Endothelial cell of umbilical vein (primary cell): Measurements from ENCODE around the gene SEPTIN5. TPM values are rescaled to one million over a fixed set of nuclear protein-coding genes. Genes with fewer than 3 reads are reported as not detected.

Experiments
- BruUV-seq: library from RNA; stranded (reverse); fragments of 400-500 nt; replicated peaks from 2 replicates; lab custom pipeline; 2021; lab: Mats Ljungman, UMichigan
- CTCF ChIA-PET: fragments of 300-600, 350-600 bp; sonication (Branson Sonifier 250); formaldehyde crosslinking; loops from one replicate; lab custom pipeline; 2021; ENCODE audit warnings: antibody characterized with exemption, inconsistent platforms; lab: Charles Lee
- POLR2A ChIA-PET: fragments of 300-600, 350-600 bp; sonication (Branson Sonifier 250); formaldehyde crosslinking; loops from one replicate; lab custom pipeline; 2021; ENCODE audit warnings: antibody characterized with exemption, inconsistent platforms; lab: Charles Lee
- DNase-seq: peaks from one replicate; pipeline ENCODE4 v3.0.0-alpha.2; 2011; ENCODE audit warnings: low read depth, low spot score
- FAIRE-seq: peaks from 2 replicates; lab custom pipeline; 2011; peaks lifted over from hg19 to GRCh38; lab: Jason Lieb, UNC
- H2AFZ ChIP-seq: 2 replicates; pipeline ENCODE4 v1.6.0; 2012; ENCODE audit warnings: low read depth, low read length, control low read depth, inconsistent platforms
- H3K27ac ChIP-seq: 2 replicates; pipeline ENCODE4 v1.5.1; 2011; ENCODE audit warnings: low read depth, mild to moderate bottlenecking, control low read depth, low read length, moderate library complexity; ENCODE audit not compliant: insufficient read depth
- H3K27me3 ChIP-seq, 2 experiments: 2 replicates each; pipeline versions ENCODE4 v1.6.0 to v1.6.1; 2011; ENCODE audit warnings: low read length in 2 of 2, mixed read lengths in 1 of 2; ENCODE audit not compliant: control insufficient read depth in 2 of 2, insufficient read depth in 2 of 2
- H3K36me3 ChIP-seq, 2 experiments: 2 replicates in 1 of 2; 3 replicates in 1 of 2; pipeline ENCODE4 v1.5.1; 2011; ENCODE audit warnings: low read length in 2 of 2, mild to moderate bottlenecking in 1 of 2, moderate library complexity in 1 of 2; ENCODE audit not compliant: control insufficient read depth in 2 of 2, insufficient read depth in 2 of 2; ENCODE audit errors: extremely low read depth in 1 of 2
- H3K4me1 ChIP-seq: 3 replicates; pipeline ENCODE4 v1.5.1; 2011; ENCODE audit warnings: mild to moderate bottlenecking, low read length; ENCODE audit not compliant: control insufficient read depth, insufficient read depth; ENCODE audit errors: extremely low read depth
- H3K4me2 ChIP-seq: 2 replicates; pipeline ENCODE4 v1.6.1; 2011; ENCODE audit warnings: low read length, control low read depth, mixed read lengths; ENCODE audit not compliant: insufficient read depth
- H3K4me3 ChIP-seq, 3 experiments: fragments of 200-600 bp in 1 of 3; sonication (generic), shearing (Covaris generic) in 1 of 3; replicated peaks in 1 of 3; 2 replicates each; pipeline ENCODE4 v1.5.1; 2011 to 2016; ENCODE audit warnings: control low read depth in 3 of 3, low read length in 3 of 3, mild to moderate bottlenecking in 2 of 3, inconsistent platforms in 1 of 3, low read depth in 1 of 3, moderate library complexity in 1 of 3; ENCODE audit not compliant: insufficient read depth in 1 of 3
- H3K79me2 ChIP-seq: 2 replicates; pipeline ENCODE4 v1.6.0; 2012; ENCODE audit warnings: low read length, inconsistent platforms; ENCODE audit not compliant: control insufficient read depth, insufficient read depth
- H3K9ac ChIP-seq: replicated peaks from 2 replicates; pipeline ENCODE3; 2011; ENCODE audit warnings: low read length, control low read depth; ENCODE audit not compliant: insufficient read depth; ENCODE audit errors: extremely low read depth
- H3K9me1 ChIP-seq: replicated peaks from 3 replicates; pipeline ENCODE4 v1.6.0; 2011; ENCODE audit warnings: mild to moderate bottlenecking, low read length; ENCODE audit not compliant: control insufficient read depth, insufficient read depth; ENCODE audit errors: extremely low read depth
- H3K9me3 ChIP-seq: replicated peaks from 2 replicates; pipeline ENCODE4 v1.5.1; 2012; ENCODE audit warnings: low read length, inconsistent platforms; ENCODE audit not compliant: control insufficient read depth, insufficient read depth
- H4K20me1 ChIP-seq: replicated peaks from 2 replicates; pipeline ENCODE3; 2011; ENCODE audit warnings: mild to moderate bottlenecking, low read length; ENCODE audit not compliant: control insufficient read depth, insufficient read depth; ENCODE audit errors: extremely low read depth
- EZH2 ChIP-seq: IDR thresholded peaks from 2 replicates; pipeline ENCODE4 v1.6.1; 2012; ENCODE audit warnings: borderline replicate concordance, low read depth, mild to moderate bottlenecking, moderate library complexity, low read length, inconsistent platforms; ENCODE audit not compliant: severe bottlenecking
- FOS ChIP-seq: IDR thresholded peaks from 2 replicates; pipeline ENCODE4 v1.6.1; 2011; ENCODE audit warnings: mild to moderate bottlenecking, low read length, moderate library complexity, borderline replicate concordance; ENCODE audit not compliant: insufficient read depth
- GATA2 ChIP-seq: IDR thresholded peaks from 2 replicates; pipeline ENCODE4 v1.7.0; 2011; ENCODE audit warnings: low read depth, mild to moderate bottlenecking, moderate library complexity, mixed read lengths, low read length; ENCODE audit not compliant: insufficient read length, insufficient read depth
- JUN ChIP-seq: IDR thresholded peaks from 2 replicates; pipeline ENCODE4 v1.6.1; 2011; ENCODE audit warnings: borderline replicate concordance, low read depth; ENCODE audit not compliant: insufficient read length, insufficient read depth
- MYC ChIP-seq: IDR thresholded peaks from one replicate; pipeline ENCODE4 v1.6.1; 2011; ENCODE audit warnings: mild to moderate bottlenecking, low read depth, low read length
- POLR2A ChIP-seq: IDR thresholded peaks from 2 replicates; pipeline ENCODE4 v1.6.1; 2012; ENCODE audit warnings: low read depth, mild to moderate bottlenecking, control low read depth, low read length
- POLR2AphosphoS5 ChIP-seq: IDR thresholded peaks from 2 replicates; pipeline ENCODE4 v1.6.1; 2012; ENCODE audit warnings: low read depth, mild to moderate bottlenecking, control low read depth, low read length, moderate library complexity; ENCODE audit not compliant: insufficient read depth
- dilution Hi-C: fragments of 300-500 bp; cut with MboI; formaldehyde crosslinking; loops from one replicate; pipeline ENCODE4 v1.15.0; 2019; ENCODE audit warnings: low sequenced_read_pairs; ENCODE audit not compliant: extremely low pct_ligation_motif_present
- intact Hi-C: fragments of 100-400 bp; cut with micrococcal nuclease; formaldehyde crosslinking; loops from one replicate; pipeline ENCODE4 v1.10.0; 2022
- polyA plus RNA-seq, 4 experiments: library from polyadenylated mRNA; depleted of rRNA in 3 of 4; stranded (reverse) in 3 of 4; unstranded in 1 of 4; fragments of >200 nt; gene quantifications; 2 replicates each; pipeline versions ENCODE4 v1.2.1 to v1.2.3, GENCODE V29; 2011 to 2012; ENCODE audit warnings: missing spikeins in 1 of 4
- total RNA-seq: library from RNA; stranded (reverse); gene quantifications from 2 replicates; pipeline ENCODE4 v1.2.3, GENCODE V29; 2021
- TF ChIP-seq, protein P1 (sequence below), 2 donors: IDR thresholded peaks; 1 replicate in 1 of 2; 2 replicates in 1 of 2; pipeline ENCODE4 v1.5.1; 2011; ENCODE audit warnings: low read length in 2 of 2, mild to moderate bottlenecking in 2 of 2, moderate library complexity in 2 of 2, control low read depth in 1 of 2, inconsistent platforms in 1 of 2, low read depth in 1 of 2; ENCODE audit not compliant: insufficient read depth in 1 of 2; ENCODE audit errors: extremely low read depth in 1 of 2
- TF ChIP-seq, protein P2 (sequence below): IDR thresholded peaks from 2 replicates; pipeline ENCODE4 v1.6.1; 2011; ENCODE audit not compliant: insufficient read depth, insufficient read length

Gene SEPTIN5
- total and polyA plus RNA-seq, 2 donors (not counting 3 experiments of a cell fraction or from before 2014, with no cell fraction given) = 31.1 to 35.8 TPM

DNA sequence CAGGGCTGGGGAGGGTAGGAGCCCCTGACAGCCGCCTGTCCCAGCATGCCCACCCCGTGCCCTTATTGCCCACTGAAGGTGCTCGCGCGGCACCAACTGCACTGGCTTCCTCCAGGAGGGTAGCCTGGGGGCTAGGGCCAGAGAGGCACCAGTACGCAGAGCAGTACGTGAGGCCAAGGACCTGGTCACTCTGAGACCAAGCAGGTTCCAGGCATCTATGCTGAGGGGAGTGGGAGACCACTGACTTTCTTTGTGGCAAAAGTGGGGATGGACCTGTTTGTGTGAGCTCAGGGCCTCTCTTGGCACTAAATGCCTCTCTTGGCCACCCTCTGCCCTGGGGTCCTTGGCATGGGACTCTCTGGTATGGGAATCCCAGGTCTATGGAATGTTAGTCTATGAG is 19.9 kb downstream of the SEPTIN5 start:
- Histone ChIP-seq H3K9ac (no peak overlapping the region), H3K27ac (no peak overlapping the region), H4K20me1 (no peaks in the 10 kb centered on the region), H3K9me3 (no peaks in the 10 kb centered on the region), H3K27me3 (no peaks in the 10 kb centered on the region), H3K36me3 (no peaks in the 10 kb centered on the region), H3K4me1 (peaks cover 3% of the 10 kb centered on the region), H2AFZ (no peak overlapping the region), H3K4me2 (no peak overlapping the region), H3K9me1 (no peaks in the 10 kb centered on the region), H3K79me2 (no peaks in the 10 kb centered on the region), H3K4me3 (no peak overlapping the region)
- dilution Hi-C loops (no loop called here), intact Hi-C loops (no loop called here)
- no peak for FAIRE-seq
- TF ChIP-seq FOS = no peak
- TF ChIP-seq EZH2 = no peak
- TF ChIP-seq MYC = no peak
- no peak for TF ChIP-seq POLR2AphosphoS5
- TF ChIP-seq, protein P1, sequence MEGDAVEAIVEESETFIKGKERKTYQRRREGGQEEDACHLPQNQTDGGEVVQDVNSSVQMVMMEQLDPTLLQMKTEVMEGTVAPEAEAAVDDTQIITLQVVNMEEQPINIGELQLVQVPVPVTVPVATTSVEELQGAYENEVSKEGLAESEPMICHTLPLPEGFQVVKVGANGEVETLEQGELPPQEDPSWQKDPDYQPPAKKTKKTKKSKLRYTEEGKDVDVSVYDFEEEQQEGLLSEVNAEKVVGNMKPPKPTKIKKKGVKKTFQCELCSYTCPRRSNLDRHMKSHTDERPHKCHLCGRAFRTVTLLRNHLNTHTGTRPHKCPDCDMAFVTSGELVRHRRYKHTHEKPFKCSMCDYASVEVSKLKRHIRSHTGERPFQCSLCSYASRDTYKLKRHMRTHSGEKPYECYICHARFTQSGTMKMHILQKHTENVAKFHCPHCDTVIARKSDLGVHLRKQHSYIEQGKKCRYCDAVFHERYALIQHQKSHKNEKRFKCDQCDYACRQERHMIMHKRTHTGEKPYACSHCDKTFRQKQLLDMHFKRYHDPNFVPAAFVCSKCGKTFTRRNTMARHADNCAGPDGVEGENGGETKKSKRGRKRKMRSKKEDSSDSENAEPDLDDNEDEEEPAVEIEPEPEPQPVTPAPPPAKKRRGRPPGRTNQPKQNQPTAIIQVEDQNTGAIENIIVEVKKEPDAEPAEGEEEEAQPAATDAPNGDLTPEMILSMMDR (IDR thresholded peaks at IDR 0.05; ENCODE audit: extremely low read depth in 1 of 2, insufficient read depth in 1 of 2, low read depth in 1 of 2, low read length in 2 of 2) = no peak
- no peak for TF ChIP-seq JUN
- no peak for TF ChIP-seq POLR2A
- no peak for TF ChIP-seq GATA2
- TF ChIP-seq, protein P2, sequence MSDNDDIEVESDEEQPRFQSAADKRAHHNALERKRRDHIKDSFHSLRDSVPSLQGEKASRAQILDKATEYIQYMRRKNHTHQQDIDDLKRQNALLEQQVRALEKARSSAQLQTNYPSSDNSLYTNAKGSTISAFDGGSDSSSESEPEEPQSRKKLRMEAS = no peak
- POLR2A ChIA-PET = no interaction called here
- CTCF ChIA-PET = no interaction called here
- no TSS peak for BruUV-seq
- no peak for DNase-seq
